AG09319 (cell line): Measurements from ENCODE around the gene KRT222.

Source experiments
- DNase-seq: peaks from one replicate; pipeline ENCODE4 v3.0.0-alpha.2; 2010; ENCODE audit warnings: low read depth; ENCODE audit errors: extremely low read depth
- CTCF ChIP-seq: IDR thresholded peaks from 2 replicates; pipeline ENCODE4 v1.5.1; 2011; ENCODE audit warnings: low read depth, mild to moderate bottlenecking, inconsistent platforms, low read length, moderate library complexity

Gene KRT222

DNA sequence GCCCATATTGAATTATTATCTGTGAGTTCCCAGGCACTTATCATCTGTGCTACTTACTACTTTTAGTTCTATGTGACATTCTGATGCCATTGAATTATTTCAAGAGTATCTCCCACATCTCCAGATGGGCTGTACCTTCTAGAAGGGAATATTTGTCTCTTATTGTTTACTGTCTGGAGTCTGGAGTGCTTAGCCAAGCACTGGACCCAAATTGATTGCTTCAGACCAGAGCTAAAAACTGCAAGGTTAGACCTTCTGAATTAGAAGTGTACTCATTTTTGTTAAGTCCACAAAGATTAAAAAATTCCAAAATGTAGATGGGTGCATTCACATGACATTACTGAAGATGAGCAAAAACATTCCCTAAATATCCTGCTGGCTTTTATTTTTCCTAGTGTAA is 16.0 kb upstream of the KRT222 start:
- no peak for TF ChIP-seq CTCF
- no peak for DNase-seq

DNA sequence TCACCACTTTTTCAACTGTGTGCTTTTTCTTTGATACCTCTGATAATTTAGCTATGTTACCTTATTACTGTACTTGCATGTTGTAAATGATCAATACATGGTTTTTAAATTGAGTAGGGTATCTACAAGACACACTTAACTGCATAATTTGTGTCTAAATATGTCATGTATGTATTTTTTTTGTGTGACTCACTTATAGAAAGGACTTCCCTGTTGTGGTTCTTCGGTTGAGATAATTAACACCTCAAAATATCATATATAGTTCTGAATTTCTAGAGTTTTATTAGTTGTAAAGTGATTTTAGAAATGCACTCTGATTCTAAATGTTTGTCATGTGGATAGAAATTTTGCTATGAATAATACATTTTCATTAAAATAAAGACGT is 14.5 kb upstream of the KRT222 start:
- no peak for TF ChIP-seq CTCF
- DNase-seq: no peak

DNA sequence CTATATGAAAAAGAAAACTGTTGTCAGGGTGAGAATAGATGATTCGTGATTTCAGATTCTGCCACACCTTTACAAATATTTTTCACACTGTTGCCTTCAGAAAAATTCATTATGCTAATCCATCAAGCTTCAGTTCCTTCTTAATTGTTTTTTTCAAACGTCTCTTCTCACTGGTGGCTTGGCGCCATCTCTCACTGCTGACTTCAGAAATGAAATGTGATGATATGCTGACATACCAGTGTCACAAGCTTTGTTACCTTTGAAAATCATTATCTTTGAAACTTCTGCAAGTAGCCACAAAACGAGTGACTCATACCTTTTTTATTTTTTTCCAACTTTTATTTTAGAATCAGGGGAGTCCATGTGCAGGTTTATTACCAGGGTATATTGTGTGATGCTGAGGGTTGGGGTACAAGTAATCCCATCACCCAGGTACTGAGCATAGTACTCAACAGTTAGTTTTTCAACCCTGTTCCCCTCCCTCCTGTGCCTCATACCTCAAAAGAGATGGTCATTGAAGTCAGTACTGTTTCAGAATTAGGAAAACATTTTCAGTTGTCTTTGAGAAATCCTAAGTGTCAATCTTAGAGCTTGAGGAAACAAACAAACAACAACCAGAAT is 14.0 kb upstream of the KRT222 start:
- no peak for DNase-seq
- TF ChIP-seq CTCF: no peak

- TF ChIP-seq CTCF: no peak
- DNase-seq: no peak
Observed at GRCh38 chr17:40675905-40676304, 10.9 kb upstream of the KRT222 start.

DNA sequence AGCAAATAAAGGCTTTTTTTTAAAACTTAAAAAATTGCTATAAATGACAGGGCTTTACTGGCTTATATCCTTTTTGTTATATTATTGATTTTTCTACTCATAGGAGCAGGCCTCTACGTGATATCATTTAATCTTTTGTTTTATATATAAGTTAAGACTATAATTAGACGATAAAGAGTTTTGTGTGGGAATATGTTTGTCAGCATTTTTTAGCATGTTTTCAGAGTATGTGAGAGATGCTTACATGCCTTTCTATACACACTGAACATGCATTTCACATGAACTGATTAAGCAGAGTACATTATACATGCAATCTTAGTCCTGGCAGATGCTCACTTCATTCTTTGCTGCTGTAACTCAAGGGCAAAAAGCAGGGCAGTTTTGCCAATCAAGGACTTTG is 7.7 kb upstream of the KRT222 start:
- TF ChIP-seq CTCF: no peak
- no peak for DNase-seq

DNA sequence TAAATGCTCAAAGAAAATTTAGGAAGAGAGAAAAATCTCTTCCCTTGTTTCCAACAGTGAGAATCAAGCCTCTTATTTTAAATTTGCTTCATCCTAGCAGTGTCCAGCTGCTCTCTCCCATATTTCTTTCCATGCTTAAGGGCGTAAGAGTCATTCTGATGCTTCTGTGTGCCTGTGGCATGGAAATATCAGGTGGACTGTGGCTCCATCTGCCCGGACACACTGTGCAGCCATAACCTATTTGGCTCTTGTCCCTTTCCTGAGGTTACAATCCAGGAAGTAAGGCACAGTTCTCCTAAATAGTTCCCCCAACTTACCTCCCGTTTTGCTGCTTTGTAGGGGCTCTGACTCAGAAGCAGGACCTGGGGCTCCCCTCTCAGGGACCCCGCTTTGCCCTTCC is 6.3 kb upstream of the KRT222 start:
- no peak for DNase-seq
- no peak for TF ChIP-seq CTCF

- DNase-seq: no peak
- no peak for TF ChIP-seq CTCF
Observed at GRCh38 chr17:40666331-40666730, 1.4 kb upstream of the KRT222 start.
